Right lobe of liver (tissue), 6 donors: Measurements from ENCODE around the gene C4orf17. TPM values are rescaled to one million over a fixed set of nuclear protein-coding genes. Genes with fewer than 3 reads are reported as not detected.

Source experiments
- ATAC-seq, 4 donors: fragments of 200-7000 bp; cut with Tn5 transposase; one replicate each; pipeline ENCODE4 v1.9.1; 2020; ENCODE audit warnings: mild to moderate bottlenecking in 4 of 4, moderate library complexity in 4 of 4
- DNase-seq, 3 donors: peaks; one replicate each; pipeline ENCODE4 v3.0.0-alpha.2; 2020
- H3K27ac ChIP-seq, 3 donors: fragments of 200-600 bp; one replicate each; pipeline ENCODE4 v1.8.0; 2022
- H3K27me3 ChIP-seq, 2 donors: fragments of 200-600 bp; one replicate each; pipeline ENCODE4 v1.8.0; 2022
- H3K36me3 ChIP-seq, 4 donors: fragments of 200-600 bp; sonication (generic) in 1 of 4; one replicate each; pipeline versions ENCODE4 v1.5.1 to v1.8.0; 2017 to 2022; ENCODE audit warnings: control low read depth in 1 of 4
- H3K4me1 ChIP-seq, 4 donors: fragments of 200-600 bp; sonication (generic) in 1 of 4; one replicate each; pipeline versions ENCODE4 v1.5.1 to v1.8.0; 2017 to 2022; ENCODE audit warnings: control low read depth in 1 of 4
- H3K4me3 ChIP-seq, 3 donors: fragments of 200-600 bp; one replicate each; pipeline ENCODE4 v1.8.0; 2022
- H3K9me3 ChIP-seq, 4 donors: fragments of 200-600 bp; sonication (generic) in 1 of 4; one replicate each; pipeline versions ENCODE4 v1.5.1 to v1.8.0; 2017 to 2022; ENCODE audit warnings: control low read depth in 1 of 4
- POLR2A ChIP-seq: fragments of 450-650 bp; IDR thresholded peaks from one replicate; pipeline ENCODE4 v1.6.1; 2017; ENCODE audit warnings: antibody characterized with exemption, mild to moderate bottlenecking
- WGBS: methylation state at CpG from one replicate; pipeline ENCODE4 v1.1.6; 2018; ENCODE audit warnings: low coverage, low lambda C conversion rate; ENCODE audit not compliant: insufficient coverage; ENCODE audit errors: missing lambda C conversion rate; 5-methylcytosine and 5-hydroxymethylcytosine counted together
- intact Hi-C, 2 donors: fragments of 100-400 bp; cut with DNase I; formaldehyde crosslinking; loops; one replicate each; pipeline versions ENCODE4 v1.11.2 to v1.14.1; 2022
- total RNA-seq, 6 experiments: library from RNA; depleted of rRNA in 2 of 6; stranded (reverse); fragments of >200 nt in 2 of 6; fragmentation: NEBNext Ultra II Directional in 3 of 6; extraction: Animal tissue kit (Norgen Biotek cat#: 25700) in 3 of 6; gene quantifications; one replicate each; pipeline versions ENCODE4 v1.1.0 to v1.2.4, GENCODE V29; 2016 to 2023
- TF ChIP-seq, protein P1 (sequence below), 4 donors: fragments of 200-600 bp in 3 of 4; fragments of 450-650 bp in 1 of 4; IDR thresholded peaks; one replicate each; pipeline versions ENCODE4 v1.5.1 to v1.8.0; 2016 to 2022; ENCODE audit warnings: antibody characterized with exemption in 4 of 4, mild to moderate bottlenecking in 2 of 4
- donor health status: DM: no; HTN: yes; CAD: no.
- donor health status: DM: no; HTN: no; CAD: no.
- donor health status: DM: no; HTN: no; CAD: no.
- donor health status: DM: no; HTN: yes; CAD: no.
- donor health status: DM: no; HTN: yes; CAD: no.

Gene C4orf17
- total RNA-seq, 6 experiments from 2014 or later = not detected

DNA sequence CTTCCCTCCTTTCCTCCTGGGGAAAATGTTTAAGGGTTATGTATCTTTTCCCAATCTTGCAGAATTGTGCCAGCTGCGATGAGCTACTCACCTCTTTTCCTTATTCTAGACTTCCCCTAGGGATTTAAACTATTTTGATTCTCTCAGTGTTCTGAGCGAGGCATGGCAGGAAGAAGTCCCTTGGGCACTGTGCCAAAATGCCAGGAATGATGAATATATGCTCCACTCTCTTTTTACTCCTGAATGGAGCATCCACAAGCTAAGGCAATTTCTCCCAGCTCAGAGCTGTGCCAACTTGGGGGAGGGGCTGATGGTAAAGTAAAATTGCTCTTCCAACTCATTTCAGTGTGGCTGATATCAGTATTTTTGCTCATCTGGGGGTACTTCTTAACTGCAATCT lies 4.0 kb upstream of the C4orf17 start:
- Histone ChIP-seq H3K4me1 (no peaks in the 10 kb centered on the region), H3K9me3 (no peaks in the 10 kb centered on the region), H3K4me3 (no peak overlapping the region), H3K36me3 (no peaks in the 10 kb centered on the region), H3K27ac (no peak overlapping the region), H3K27me3 (no peaks in the 10 kb centered on the region)
- ATAC-seq (no peak), DNase-seq (no peak)
- intact Hi-C loops = no loop called here
- TF ChIP-seq, protein P1, sequence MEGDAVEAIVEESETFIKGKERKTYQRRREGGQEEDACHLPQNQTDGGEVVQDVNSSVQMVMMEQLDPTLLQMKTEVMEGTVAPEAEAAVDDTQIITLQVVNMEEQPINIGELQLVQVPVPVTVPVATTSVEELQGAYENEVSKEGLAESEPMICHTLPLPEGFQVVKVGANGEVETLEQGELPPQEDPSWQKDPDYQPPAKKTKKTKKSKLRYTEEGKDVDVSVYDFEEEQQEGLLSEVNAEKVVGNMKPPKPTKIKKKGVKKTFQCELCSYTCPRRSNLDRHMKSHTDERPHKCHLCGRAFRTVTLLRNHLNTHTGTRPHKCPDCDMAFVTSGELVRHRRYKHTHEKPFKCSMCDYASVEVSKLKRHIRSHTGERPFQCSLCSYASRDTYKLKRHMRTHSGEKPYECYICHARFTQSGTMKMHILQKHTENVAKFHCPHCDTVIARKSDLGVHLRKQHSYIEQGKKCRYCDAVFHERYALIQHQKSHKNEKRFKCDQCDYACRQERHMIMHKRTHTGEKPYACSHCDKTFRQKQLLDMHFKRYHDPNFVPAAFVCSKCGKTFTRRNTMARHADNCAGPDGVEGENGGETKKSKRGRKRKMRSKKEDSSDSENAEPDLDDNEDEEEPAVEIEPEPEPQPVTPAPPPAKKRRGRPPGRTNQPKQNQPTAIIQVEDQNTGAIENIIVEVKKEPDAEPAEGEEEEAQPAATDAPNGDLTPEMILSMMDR (IDR thresholded peaks at IDR 0.05) = no peak
- TF ChIP-seq POLR2A = no peak
- WGBS = 48% methylated on average over 2 of the region's 2 CpGs

DNA sequence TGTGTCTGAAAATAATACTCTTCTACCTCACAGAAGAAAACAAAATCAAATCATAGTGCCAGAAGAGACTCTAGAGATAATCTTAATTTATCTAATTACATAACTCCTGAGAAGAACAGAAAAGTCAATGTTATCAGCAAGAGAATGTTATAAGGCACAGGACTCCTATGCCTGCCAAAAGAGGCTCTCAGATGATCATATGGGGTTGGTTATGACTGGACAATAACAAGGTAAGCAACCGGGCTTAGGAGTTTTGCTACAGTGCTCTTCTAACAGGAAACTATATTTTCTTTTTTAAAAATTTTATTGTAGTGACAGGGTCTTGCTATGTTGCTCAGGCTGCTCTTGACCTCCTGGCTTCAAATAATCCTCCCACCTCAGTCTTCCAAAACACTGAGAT lies 3.5 kb upstream of the C4orf17 start:
- 75% methylated on average over 1 of the region's 1 CpG for WGBS
- Histone ChIP-seq H3K27me3 (no peaks in the 10 kb centered on the region), H3K9me3 (no peaks in the 10 kb centered on the region), H3K36me3 (no peaks in the 10 kb centered on the region), H3K4me1 (no peaks in the 10 kb centered on the region), H3K27ac (no peak overlapping the region), H3K4me3 (no peak overlapping the region)
- TF ChIP-seq, protein P1 (IDR thresholded peaks at IDR 0.05) = no peak
- DNase-seq (no peak), ATAC-seq (no peak)
- intact Hi-C loops = no loop called here

DNA sequence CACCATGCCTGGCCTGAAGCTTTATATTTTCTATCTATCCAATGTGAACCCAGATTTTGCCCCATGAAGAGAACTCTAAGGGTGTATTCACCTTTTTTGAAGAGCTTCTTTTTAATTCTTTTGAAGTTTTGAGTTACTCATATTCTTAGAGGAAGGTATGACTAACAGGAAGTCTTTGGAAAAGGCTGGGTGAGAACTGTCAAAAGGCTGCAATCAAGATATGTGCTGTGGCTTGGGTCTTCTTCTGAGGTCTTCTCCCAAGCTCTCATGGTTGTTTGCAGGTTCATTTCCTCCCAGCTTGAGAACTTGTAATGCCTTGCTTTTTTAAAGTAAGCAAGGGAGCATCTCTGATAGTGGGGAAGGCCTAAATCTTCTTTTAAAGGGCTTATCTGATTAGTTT lies 3.1 kb upstream of the C4orf17 start:
- no peaks in the 10 kb centered on the region for H3K36me3 ChIP-seq
- H3K4me1 ChIP-seq = no peaks in the 10 kb centered on the region
- ATAC-seq (no peak), DNase-seq (no peak)
- intact Hi-C loops = no loop called here
- TF ChIP-seq, protein P1 (IDR thresholded peaks at IDR 0.05) = no peak
- no peak for TF ChIP-seq POLR2A
- H3K4me3 ChIP-seq = no peak overlapping the region
- no peak overlapping the region for H3K27ac ChIP-seq
- H3K9me3 ChIP-seq = no peaks in the 10 kb centered on the region
- H3K27me3 ChIP-seq = no peaks in the 10 kb centered on the region

DNA sequence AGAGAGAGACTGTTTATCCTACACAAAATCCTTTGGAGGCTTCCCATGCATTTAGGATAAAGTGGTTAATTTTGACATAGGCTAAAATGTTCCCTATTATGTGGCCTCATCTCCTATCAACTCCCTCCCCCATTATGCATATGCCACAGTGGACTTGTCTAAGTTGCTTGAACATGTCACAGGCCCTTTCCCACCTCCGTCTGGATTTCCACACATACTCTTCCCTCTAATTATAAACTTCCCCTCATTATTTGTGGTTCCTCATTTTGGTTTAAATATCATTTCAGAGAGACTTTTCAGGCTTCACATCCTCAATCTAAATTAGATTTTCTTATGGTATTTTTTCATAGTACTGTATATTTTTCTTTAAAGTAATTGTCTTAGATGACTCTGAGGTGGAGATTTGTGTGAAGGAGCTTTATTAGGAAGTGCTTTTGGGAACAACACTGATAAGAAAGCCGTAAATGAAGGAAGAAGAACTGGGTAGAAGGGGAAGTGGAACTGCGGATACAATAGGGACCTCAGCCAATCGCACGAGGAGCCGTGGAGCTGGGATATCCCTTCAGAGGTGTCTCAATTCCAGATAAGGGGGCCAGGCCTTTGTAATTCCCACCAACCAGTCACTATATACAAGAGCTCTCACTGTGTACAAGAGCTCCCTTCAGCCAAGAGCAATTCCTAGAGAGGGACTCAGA lies 7.9 kb downstream of the C4orf17 start:
- Histone ChIP-seq H3K4me3 (no peak overlapping the region), H3K27me3 (no peaks in the 10 kb centered on the region), H3K27ac (no peak overlapping the region), H3K36me3 (no peaks in the 10 kb centered on the region), H3K9me3 (no peaks in the 10 kb centered on the region), H3K4me1 (no peaks in the 10 kb centered on the region)
- WGBS = 40% methylated on average over 6 of the region's 6 CpGs
- DNase-seq = no peak
- intact Hi-C loops = no loop called here
- ATAC-seq = peak in 2 of 4 donors; percentile 29 to 36
- TF ChIP-seq, protein P1 (IDR thresholded peaks at IDR 0.05) = no peak
- no peak for TF ChIP-seq POLR2A

DNA sequence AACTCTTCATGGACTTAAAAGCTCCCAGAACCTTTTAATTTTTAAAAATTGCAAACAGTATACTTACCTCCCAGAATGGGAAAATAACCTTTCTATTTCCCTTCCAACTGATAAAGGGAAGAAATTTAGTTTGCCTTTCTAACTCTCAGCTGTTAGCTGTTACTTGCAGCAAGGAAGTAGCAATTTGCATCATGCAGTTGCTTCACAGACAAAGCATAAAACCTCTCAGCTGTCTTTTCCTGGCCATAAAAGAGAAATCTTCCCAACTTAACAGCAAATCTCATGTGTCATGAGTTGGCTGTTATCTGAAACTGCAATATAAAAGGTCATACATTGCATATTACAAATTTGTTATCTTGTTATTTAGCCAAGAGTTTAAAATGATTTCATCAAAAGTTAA lies 18.4 kb downstream of the C4orf17 start:
- TF ChIP-seq, protein P1 (IDR thresholded peaks at IDR 0.05) = no peak
- no peak for TF ChIP-seq POLR2A
- H3K4me3 ChIP-seq = no peak overlapping the region
- DNase-seq = no peak
- no peak for ATAC-seq
- intact Hi-C loops = no loop called here
- H3K27ac ChIP-seq = no peak overlapping the region
- no peaks in the 10 kb centered on the region for H3K4me1 ChIP-seq
- H3K36me3 ChIP-seq = no peaks in the 10 kb centered on the region
- no peaks in the 10 kb centered on the region for H3K9me3 ChIP-seq
- no peaks in the 10 kb centered on the region for H3K27me3 ChIP-seq
